Measurements from ENCODE around the gene LCE3E. TPM values are rescaled to one million over a fixed set of nuclear protein-coding genes. Genes with fewer than 3 reads are reported as not detected.

LCE3E gene
- total RNA-seq, 1 donor from 2014 or later: not detected

GRCh38 chr1:152516082-152516481 is 50.5 kb downstream of the LCE3E start:
- DNase-seq (ENCODE audit: low spot score): no peak

Other genes starting within 250 kb of the LCE3E start
- 1.7 TPM for gene FLG, start 241.5 kb downstream of the LCE3E start, total RNA-seq (ENCODE audit: insufficient read depth, low replicate concordance)
- 2.4 TPM for gene FLG2, start 206.8 kb downstream of the LCE3E start, total RNA-seq (ENCODE audit: insufficient read depth, low replicate concordance)
- gene CRNN, start 152.5 kb downstream of the LCE3E start, total RNA-seq (ENCODE audit: insufficient read depth, low replicate concordance): 0.72 TPM
- gene LCE5A, start 56.0 kb downstream of the LCE3E start, total RNA-seq (ENCODE audit: insufficient read depth, low replicate concordance): not detected
- not detected for gene CRCT1, start 52.3 kb downstream of the LCE3E start, total RNA-seq (ENCODE audit: insufficient read depth, low replicate concordance)
- gene LCE3D, start 13.7 kb upstream of the LCE3E start, total RNA-seq (ENCODE audit: insufficient read depth, low replicate concordance): 2.4 TPM
- not detected for gene LCE3C, start 33.5 kb upstream of the LCE3E start, total RNA-seq (ENCODE audit: insufficient read depth, low replicate concordance)
- not detected for gene LCE3B, start 47.0 kb upstream of the LCE3E start, total RNA-seq (ENCODE audit: insufficient read depth, low replicate concordance)
- gene LCE3A, start 56.3 kb upstream of the LCE3E start, total RNA-seq (ENCODE audit: insufficient read depth, low replicate concordance): not detected
- not detected for gene LCE2D, start 96.6 kb upstream of the LCE3E start, total RNA-seq (ENCODE audit: insufficient read depth, low replicate concordance)
- gene LCE2C, start 108.5 kb upstream of the LCE3E start, total RNA-seq (ENCODE audit: insufficient read depth, low replicate concordance): not detected
- not detected for gene LCE2B, start 119.3 kb upstream of the LCE3E start, total RNA-seq (ENCODE audit: insufficient read depth, low replicate concordance)
- gene LCE2A, start 131.6 kb upstream of the LCE3E start, total RNA-seq (ENCODE audit: insufficient read depth, low replicate concordance): not detected
- gene LCE4A, start 141.4 kb upstream of the LCE3E start, total RNA-seq (ENCODE audit: insufficient read depth, low replicate concordance): not detected
- 1.7 TPM for gene KPRP, start 191.2 kb upstream of the LCE3E start, total RNA-seq (ENCODE audit: insufficient read depth, low replicate concordance)
- gene LCE1F, start 208.4 kb upstream of the LCE3E start, total RNA-seq (ENCODE audit: insufficient read depth, low replicate concordance): not detected
- gene LCE1E, start 219.5 kb upstream of the LCE3E start, total RNA-seq (ENCODE audit: insufficient read depth, low replicate concordance): not detected
- gene LCE1D, start 229.9 kb upstream of the LCE3E start, total RNA-seq (ENCODE audit: insufficient read depth, low replicate concordance): not detected
- gene LCE1C, start 239.9 kb upstream of the LCE3E start, total RNA-seq (ENCODE audit: insufficient read depth, low replicate concordance): not detected
- not detected for gene LCE1B, start 245.2 kb upstream of the LCE3E start, total RNA-seq (ENCODE audit: insufficient read depth, low replicate concordance)

All from umbilical cord (tissue), 2 donors.